HCT116 (cell line): Measurements from ENCODE around the gene BABAM2.

ENCODE experiments used
- CBX3 ChIP-seq: IDR thresholded peaks from 2 replicates; pipeline ENCODE4 v1.6.1; 2012; ENCODE audit warnings: low read depth
- TF ChIP-seq, protein P1 (sequence below), 3 experiments: fragments of 200-600 bp in 1 of 3; sonication (generic) in 1 of 3; IDR thresholded peaks in 2 of 3; conservative IDR thresholded peaks in 1 of 3; 2 replicates each; pipeline ENCODE4 v1.5.1; 2012 to 2017; ENCODE audit warnings: low read depth in 2 of 3, low read length in 2 of 3, antibody characterized with exemption in 1 of 3, borderline replicate concordance in 1 of 3, control low read depth in 1 of 3, mild to moderate bottlenecking in 1 of 3, mixed read lengths in 1 of 3, mixed run types in 1 of 3, moderate library complexity in 1 of 3; ENCODE audit not compliant: insufficient read depth in 1 of 3
- TF ChIP-seq, protein P2 (sequence below): IDR thresholded peaks from 2 replicates; pipeline ENCODE4 v1.6.1; 2012; ENCODE audit warnings: low read depth

GRCh38 chr2:27843992-27844391, 46.5 kb upstream of the BABAM2 start:
- TF ChIP-seq, protein P1, sequence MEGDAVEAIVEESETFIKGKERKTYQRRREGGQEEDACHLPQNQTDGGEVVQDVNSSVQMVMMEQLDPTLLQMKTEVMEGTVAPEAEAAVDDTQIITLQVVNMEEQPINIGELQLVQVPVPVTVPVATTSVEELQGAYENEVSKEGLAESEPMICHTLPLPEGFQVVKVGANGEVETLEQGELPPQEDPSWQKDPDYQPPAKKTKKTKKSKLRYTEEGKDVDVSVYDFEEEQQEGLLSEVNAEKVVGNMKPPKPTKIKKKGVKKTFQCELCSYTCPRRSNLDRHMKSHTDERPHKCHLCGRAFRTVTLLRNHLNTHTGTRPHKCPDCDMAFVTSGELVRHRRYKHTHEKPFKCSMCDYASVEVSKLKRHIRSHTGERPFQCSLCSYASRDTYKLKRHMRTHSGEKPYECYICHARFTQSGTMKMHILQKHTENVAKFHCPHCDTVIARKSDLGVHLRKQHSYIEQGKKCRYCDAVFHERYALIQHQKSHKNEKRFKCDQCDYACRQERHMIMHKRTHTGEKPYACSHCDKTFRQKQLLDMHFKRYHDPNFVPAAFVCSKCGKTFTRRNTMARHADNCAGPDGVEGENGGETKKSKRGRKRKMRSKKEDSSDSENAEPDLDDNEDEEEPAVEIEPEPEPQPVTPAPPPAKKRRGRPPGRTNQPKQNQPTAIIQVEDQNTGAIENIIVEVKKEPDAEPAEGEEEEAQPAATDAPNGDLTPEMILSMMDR (IDR thresholded peaks at IDR 0.05 in 2 of 3, conservative IDR thresholded peaks at IDR 0.05 in 1 of 3; ENCODE audit: borderline replicate concordance in 1 of 3, insufficient read depth in 1 of 3, low read depth in 2 of 3, low read length in 2 of 3) = no peak
- TF ChIP-seq, protein P2, sequence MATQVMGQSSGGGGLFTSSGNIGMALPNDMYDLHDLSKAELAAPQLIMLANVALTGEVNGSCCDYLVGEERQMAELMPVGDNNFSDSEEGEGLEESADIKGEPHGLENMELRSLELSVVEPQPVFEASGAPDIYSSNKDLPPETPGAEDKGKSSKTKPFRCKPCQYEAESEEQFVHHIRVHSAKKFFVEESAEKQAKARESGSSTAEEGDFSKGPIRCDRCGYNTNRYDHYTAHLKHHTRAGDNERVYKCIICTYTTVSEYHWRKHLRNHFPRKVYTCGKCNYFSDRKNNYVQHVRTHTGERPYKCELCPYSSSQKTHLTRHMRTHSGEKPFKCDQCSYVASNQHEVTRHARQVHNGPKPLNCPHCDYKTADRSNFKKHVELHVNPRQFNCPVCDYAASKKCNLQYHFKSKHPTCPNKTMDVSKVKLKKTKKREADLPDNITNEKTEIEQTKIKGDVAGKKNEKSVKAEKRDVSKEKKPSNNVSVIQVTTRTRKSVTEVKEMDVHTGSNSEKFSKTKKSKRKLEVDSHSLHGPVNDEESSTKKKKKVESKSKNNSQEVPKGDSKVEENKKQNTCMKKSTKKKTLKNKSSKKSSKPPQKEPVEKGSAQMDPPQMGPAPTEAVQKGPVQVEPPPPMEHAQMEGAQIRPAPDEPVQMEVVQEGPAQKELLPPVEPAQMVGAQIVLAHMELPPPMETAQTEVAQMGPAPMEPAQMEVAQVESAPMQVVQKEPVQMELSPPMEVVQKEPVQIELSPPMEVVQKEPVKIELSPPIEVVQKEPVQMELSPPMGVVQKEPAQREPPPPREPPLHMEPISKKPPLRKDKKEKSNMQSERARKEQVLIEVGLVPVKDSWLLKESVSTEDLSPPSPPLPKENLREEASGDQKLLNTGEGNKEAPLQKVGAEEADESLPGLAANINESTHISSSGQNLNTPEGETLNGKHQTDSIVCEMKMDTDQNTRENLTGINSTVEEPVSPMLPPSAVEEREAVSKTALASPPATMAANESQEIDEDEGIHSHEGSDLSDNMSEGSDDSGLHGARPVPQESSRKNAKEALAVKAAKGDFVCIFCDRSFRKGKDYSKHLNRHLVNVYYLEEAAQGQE = no peak
- no peak for TF ChIP-seq CBX3
